SK-N-SH treated with all-trans-retinoic acid at 6 μM for 48 hours (cell line): ENCODE measurements around the gene SERTAD3.

Source experiments
- ATAC-seq: fragments of 200-7000 bp; cut with Tn5 transposase; 3 replicates; pipeline ENCODE4 v1.9.1; 2020; ENCODE audit warnings: mild to moderate bottlenecking, moderate library complexity
- ARNTL ChIP-seq: fragments of 450-650 bp; formaldehyde crosslinking; IDR thresholded peaks from 2 replicates; pipeline ENCODE4 v1.5.0; 2020; ENCODE audit warnings: low read depth, mild to moderate bottlenecking, moderate library complexity, borderline replicate concordance
- BACH2 ChIP-seq: fragments of 250-450 bp; sonication (Bioruptor Pico); IDR thresholded peaks from 2 replicates; pipeline ENCODE4 v1.9.0; 2021; ENCODE audit warnings: mild to moderate bottlenecking, borderline replicate concordance
- CREB5 ChIP-seq: fragments of 250-450 bp; sonication (Bioruptor Pico); IDR thresholded peaks from 2 replicates; pipeline ENCODE4 v1.5.1; 2020; ENCODE audit warnings: low read depth, mild to moderate bottlenecking, moderate library complexity
- CSDC2 ChIP-seq: fragments of 250-450 bp; sonication (Bioruptor Pico); IDR thresholded peaks from 2 replicates; pipeline ENCODE4 v1.5.0; 2020; ENCODE audit warnings: mild to moderate bottlenecking, moderate library complexity
- CSRNP3 ChIP-seq: fragments of 250-450 bp; sonication (Bioruptor Pico); IDR thresholded peaks from 2 replicates; pipeline ENCODE4 v1.5.1; 2021; ENCODE audit warnings: mild to moderate bottlenecking, moderate library complexity
- GLIS3 ChIP-seq: fragments of 250-450 bp; sonication (Bioruptor Pico); IDR thresholded peaks from 2 replicates; pipeline ENCODE4 v1.5.0; 2020; ENCODE audit warnings: mild to moderate bottlenecking, moderate library complexity
- ISL1 ChIP-seq: fragments of 250-450 bp; sonication (Bioruptor Pico); IDR thresholded peaks from 2 replicates; pipeline ENCODE4 v2.1.2; 2022; ENCODE audit warnings: mild to moderate bottlenecking, moderate library complexity
- OSR1 ChIP-seq: fragments of 250-450 bp; sonication (Bioruptor Pico); IDR thresholded peaks from 2 replicates; pipeline ENCODE4 v1.8.0; 2022; ENCODE audit warnings: moderate library complexity, mild to moderate bottlenecking, inconsistent platforms
- PATZ1 ChIP-seq: fragments of 250-450 bp; sonication (Bioruptor Pico); IDR thresholded peaks from 2 replicates; pipeline ENCODE4 v1.8.0; 2020; ENCODE audit warnings: mild to moderate bottlenecking, moderate library complexity, borderline replicate concordance
- POU6F1 ChIP-seq: fragments of 250-450 bp; sonication (Bioruptor Pico); IDR thresholded peaks from 2 replicates; pipeline ENCODE4 v1.8.0; 2021; ENCODE audit warnings: low read depth, mild to moderate bottlenecking, moderate library complexity, borderline replicate concordance
- PPARA ChIP-seq: fragments of 250-450 bp; sonication (Bioruptor Pico); IDR thresholded peaks from 2 replicates; pipeline ENCODE4 v1.5.0; 2020; ENCODE audit warnings: mild to moderate bottlenecking, borderline replicate concordance
- RARB ChIP-seq: fragments of 250-450 bp; sonication (Bioruptor Pico); IDR thresholded peaks from 2 replicates; pipeline ENCODE4 v1.8.0; 2021; ENCODE audit warnings: mild to moderate bottlenecking, moderate library complexity
- SNAI2 ChIP-seq: fragments of 250-450 bp; sonication (Bioruptor Pico); IDR thresholded peaks from 2 replicates; pipeline ENCODE4 v1.5.0; 2020; ENCODE audit warnings: mild to moderate bottlenecking, moderate library complexity
- TCF4 ChIP-seq: fragments of 250-450 bp; sonication (Bioruptor Pico); IDR thresholded peaks from 2 replicates; pipeline ENCODE4 v1.8.0; 2021; ENCODE audit warnings: mild to moderate bottlenecking, moderate library complexity, borderline replicate concordance
- TOX ChIP-seq: fragments of 250-450 bp; sonication (Bioruptor Pico); IDR thresholded peaks from 2 replicates; pipeline ENCODE4 v1.8.0; 2021; ENCODE audit warnings: mild to moderate bottlenecking, moderate library complexity, borderline replicate concordance
- TSHZ2 ChIP-seq: fragments of 250-450 bp; sonication (Bioruptor Pico); IDR thresholded peaks from 2 replicates; pipeline ENCODE4 v1.5.0; 2020; ENCODE audit warnings: mild to moderate bottlenecking, moderate library complexity
- ZC3H10 ChIP-seq: fragments of 250-450 bp; sonication (Bioruptor Pico); IDR thresholded peaks from 2 replicates; pipeline ENCODE4 v1.5.1; 2021; ENCODE audit warnings: mild to moderate bottlenecking, moderate library complexity
- ZFP3 ChIP-seq: fragments of 250-450 bp; sonication (Bioruptor Pico); IDR thresholded peaks from 2 replicates; pipeline ENCODE4 v1.5.0; 2020; ENCODE audit warnings: mild to moderate bottlenecking, moderate library complexity
- ZFP30 ChIP-seq: fragments of 450-650 bp; formaldehyde crosslinking; IDR thresholded peaks from 2 replicates; pipeline ENCODE4 v1.5.0; 2022; ENCODE audit warnings: mild to moderate bottlenecking, moderate library complexity
- ZNF70 ChIP-seq: fragments of 450-650 bp; formaldehyde crosslinking; IDR thresholded peaks from 2 replicates; pipeline ENCODE4 v1.5.0; 2020; ENCODE audit warnings: mild to moderate bottlenecking, moderate library complexity
- ZNF8 ChIP-seq: fragments of 450-650 bp; formaldehyde crosslinking; IDR thresholded peaks from 2 replicates; pipeline ENCODE4 v1.5.0; 2020; ENCODE audit warnings: mild to moderate bottlenecking, moderate library complexity

The SERTAD3 gene

GRCh38 chr19:40415768-40416167 lies 28.4 kb downstream of the SERTAD3 start (continued):
- no peak for TF ChIP-seq CREB5 (CRISPR knock-in tag)
- no peak for TF ChIP-seq ZC3H10

- ATAC-seq = no peak
- TF ChIP-seq ZFP3 (CRISPR knock-in tag) (no peak), CSRNP3 (CRISPR knock-in tag) (no peak), TSHZ2 (no peak), BACH2 (CRISPR knock-in tag) (no peak), TOX (CRISPR knock-in tag) (no peak), ZNF8 (CRISPR knock-in tag) (no peak), CSDC2 (CRISPR knock-in tag) (no peak), ARNTL (no peak), POU6F1 (CRISPR knock-in tag) (no peak), ZC3H10 (no peak), TCF4 (CRISPR knock-in tag) (no peak)
Measured at GRCh38 chr19:40414542-40415535, 29.3 kb downstream of the SERTAD3 start.

GRCh38 chr19:40413291-40413845 lies 30.8 kb downstream of the SERTAD3 start, which contains the start of gene PRX:
PRX (minus strand) TSS chr19:40413378; CDS start chr19:40407932, 5,446 bp downstream.
- no peak for ATAC-seq
- TF ChIP-seq GLIS3 (no peak), SNAI2 (CRISPR knock-in tag) (no peak), BACH2 (CRISPR knock-in tag) (no peak), CREB5 (CRISPR knock-in tag) (no peak), ZFP3 (CRISPR knock-in tag) (no peak)

- ATAC-seq = no peak
- TF ChIP-seq ZFP3 (CRISPR knock-in tag) (no peak), CSRNP3 (CRISPR knock-in tag) (no peak), ZC3H10 (no peak), RARB (no peak), TOX (CRISPR knock-in tag) (no peak), CSDC2 (CRISPR knock-in tag) (no peak), TCF4 (CRISPR knock-in tag) (no peak), ARNTL (no peak), OSR1 (CRISPR knock-in tag) (no peak), PATZ1 (CRISPR knock-in tag) (no peak), PPARA (CRISPR knock-in tag) (no peak), ZFP30 (CRISPR knock-in tag) (no peak), GLIS3 (no peak), ISL1 (no peak), ZNF70 (CRISPR knock-in tag) (no peak), SNAI2 (CRISPR knock-in tag) (no peak)
Measured at GRCh38 chr19:40412866-40413265, 31.3 kb downstream of the SERTAD3 start.
